ENCODE measurements around the gene RPE65. TPM values are rescaled to one million over a fixed set of nuclear protein-coding genes. Genes with fewer than 3 reads are reported as not detected.
A peak's percentile ranks its signal among the peaks of the same experiment; 100 is the strongest.

RPE65 gene
- total RNA-seq, 1 donor from 2014 or later, result not detected

DNA sequence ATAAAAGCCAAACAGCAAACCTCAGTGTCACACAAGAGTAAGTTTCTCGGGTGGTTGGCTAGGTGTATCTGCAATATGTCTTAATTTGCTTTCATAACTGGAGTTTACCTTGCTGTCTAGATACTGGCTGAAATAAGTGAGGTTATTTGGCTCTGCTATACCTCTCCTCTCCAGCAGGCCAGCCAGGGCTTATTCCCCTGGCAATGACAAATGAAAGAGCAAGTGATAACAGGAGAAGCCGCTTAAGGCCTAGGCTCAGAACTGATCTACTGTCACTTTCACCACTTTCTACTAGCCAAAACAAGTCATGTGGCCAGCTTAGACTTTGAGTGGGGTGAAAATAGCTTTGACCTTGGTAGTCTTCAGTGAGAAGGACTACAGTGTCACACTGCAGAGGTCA, 4.8 kb upstream of the RPE65 start:
- Mint-ChIP-seq H3K27me3 (ENCODE audit: unreplicated experiment) (peaks cover 7% of the 10 kb centered on the region), H3K27ac (ENCODE audit: unreplicated experiment) (no peak overlapping the region), H3K4me1 (ENCODE audit: unreplicated experiment) (peaks cover 12% of the 10 kb centered on the region), H3K9me3 (ENCODE audit: unreplicated experiment) (no peaks in the 10 kb centered on the region), H3K4me3 (ENCODE audit: unreplicated experiment) (no peak overlapping the region), H3K36me3 (ENCODE audit: unreplicated experiment) (no peaks in the 10 kb centered on the region)
- no peak for TF ChIP-seq CTCF (IDR thresholded peaks at IDR 0.05)
- DNase-seq (ENCODE audit: extremely low spot score, unreplicated experiment), result no peak

GRCh38 chr1:68453060-68453670, 3.4 kb upstream of the RPE65 start:
- H3K4me3 Mint-ChIP-seq (ENCODE audit: unreplicated experiment), result no peak overlapping the region
- no peaks in the 10 kb centered on the region for H3K9me3 Mint-ChIP-seq (ENCODE audit: unreplicated experiment)
- no peaks in the 10 kb centered on the region for H3K36me3 Mint-ChIP-seq (ENCODE audit: unreplicated experiment)
- no peak overlapping the region for H3K27ac Mint-ChIP-seq (ENCODE audit: unreplicated experiment)
- TF ChIP-seq CTCF (IDR thresholded peaks at IDR 0.05), result no peak
- peaks cover 12% of the 10 kb centered on the region for H3K4me1 Mint-ChIP-seq (ENCODE audit: unreplicated experiment)
- H3K27me3 Mint-ChIP-seq (ENCODE audit: unreplicated experiment), result peaks cover 8% of the 10 kb centered on the region
- DNase-seq (ENCODE audit: extremely low spot score, unreplicated experiment), result no peak

GRCh38 chr1:68448365-68448764, 1.4 kb downstream of the RPE65 start:
- Mint-ChIP-seq H3K27me3 (ENCODE audit: unreplicated experiment) (peaks cover 3% of the 10 kb centered on the region), H3K4me3 (ENCODE audit: unreplicated experiment) (no peak overlapping the region), H3K36me3 (ENCODE audit: unreplicated experiment) (no peaks in the 10 kb centered on the region), H3K4me1 (ENCODE audit: unreplicated experiment) (peaks cover 8% of the 10 kb centered on the region), H3K9me3 (ENCODE audit: unreplicated experiment) (no peaks in the 10 kb centered on the region), H3K27ac (ENCODE audit: unreplicated experiment) (no peak overlapping the region)
- DNase-seq (ENCODE audit: extremely low spot score, unreplicated experiment), result no peak
- TF ChIP-seq CTCF (IDR thresholded peaks at IDR 0.05), result no peak

DNA sequence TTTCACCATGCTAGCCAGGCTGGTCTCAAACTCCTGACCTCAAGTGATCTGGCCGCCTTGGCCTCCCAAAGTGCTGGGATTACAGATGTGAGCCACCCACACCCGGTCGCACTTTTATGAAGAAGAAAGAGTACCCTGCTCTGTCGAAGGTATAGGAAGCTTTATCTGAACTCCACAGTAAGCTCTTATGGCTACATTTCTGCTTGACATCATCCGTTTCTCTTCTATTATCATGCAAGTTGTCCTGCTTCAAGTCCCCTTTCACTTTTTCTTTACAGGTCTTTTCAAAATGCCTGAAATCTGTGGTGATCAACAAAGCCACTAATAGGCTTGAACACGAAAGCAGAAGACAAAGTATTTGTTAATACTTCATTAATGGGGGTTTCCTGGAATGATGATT, 4.0 kb downstream of the RPE65 start:
- Mint-ChIP-seq H3K36me3 (ENCODE audit: unreplicated experiment) (no peaks in the 10 kb centered on the region), H3K27ac (ENCODE audit: unreplicated experiment) (no peak overlapping the region), H3K4me1 (ENCODE audit: unreplicated experiment) (no peaks in the 10 kb centered on the region), H3K27me3 (ENCODE audit: unreplicated experiment) (peaks cover 5% of the 10 kb centered on the region), H3K4me3 (ENCODE audit: unreplicated experiment) (no peak overlapping the region), H3K9me3 (ENCODE audit: unreplicated experiment) (no peaks in the 10 kb centered on the region)
- TF ChIP-seq CTCF (IDR thresholded peaks at IDR 0.05), result no peak
- DNase-seq (ENCODE audit: extremely low spot score, unreplicated experiment), result no peak

- H3K27me3 Mint-ChIP-seq (ENCODE audit: unreplicated experiment), result peaks cover 10% of the 10 kb centered on the region
Observed at GRCh38 chr1:68442822-68443556, 6.8 kb downstream of the RPE65 start.

More at GRCh38 chr1:68442822-68443556, 6.8 kb downstream of the RPE65 start:
- Mint-ChIP-seq H3K9me3 (ENCODE audit: unreplicated experiment) (no peaks in the 10 kb centered on the region), H3K27ac (ENCODE audit: unreplicated experiment) (no peak overlapping the region), H3K4me3 (ENCODE audit: unreplicated experiment) (no peak overlapping the region), H3K36me3 (ENCODE audit: unreplicated experiment) (no peaks in the 10 kb centered on the region), H3K4me1 (ENCODE audit: unreplicated experiment) (no peaks in the 10 kb centered on the region)
- TF ChIP-seq CTCF (IDR thresholded peaks at IDR 0.05), result peak; percentile 65
- DNase-seq (ENCODE audit: extremely low spot score, unreplicated experiment), result no peak

All from osteocyte (in vitro differentiated cells).